ENCODE measurements around the gene UST. TPM values are rescaled to one million over a fixed set of nuclear protein-coding genes. Genes with fewer than 3 reads are reported as not detected.

Gene UST
- total RNA-seq, 1 experiment from 2014 or later: 32.1 TPM

- peaks cover 15% of the 10 kb centered on the region for H3K36me3 Mint-ChIP-seq
- no peaks in the 10 kb centered on the region for H3K27me3 Mint-ChIP-seq (ENCODE audit: low read depth)
- peaks cover 61% of the 10 kb centered on the region for H3K4me1 Mint-ChIP-seq
- CTCF ChIA-PET: no interaction called here
- peaks cover 13% of the 10 kb centered on the region for H3K9me3 Mint-ChIP-seq
- ATAC-seq (no peak), DNase-seq (ENCODE audit: low spot score) (no peak)
- no peak for TF ChIP-seq IRF1 (CRISPR knock-in tag; IDR thresholded peaks at IDR 0.05)
- no peak for TF ChIP-seq ZNF532 (CRISPR knock-in tag; IDR thresholded peaks at IDR 0.05; ENCODE audit: borderline replicate concordance)
- TF ChIP-seq RELA (CRISPR knock-in tag; IDR thresholded peaks at IDR 0.05; ENCODE audit: borderline replicate concordance): no peak
- TF ChIP-seq E2F4 (CRISPR knock-in tag; IDR thresholded peaks at IDR 0.05; ENCODE audit: borderline replicate concordance, low read depth): no peak
- POLR2A ChIA-PET: interaction anchor here (0.6 kb wide), 1 partner anchor 25 kb away, joined by 3 read pairs; no protein-coding TSS in a partner anchor
- H3K4me3 Mint-ChIP-seq: no peak overlapping the region
- no peak overlapping the region for H3K27ac Mint-ChIP-seq
Measured at GRCh38 chr6:148827416-148828045, 80.7 kb downstream of the UST start.

GRCh38 chr6:148828047-148828446, 81.2 kb downstream of the UST start:
- Mint-ChIP-seq H3K36me3 (peaks cover 15% of the 10 kb centered on the region), H3K4me3 (no peak overlapping the region), H3K27ac (no peak overlapping the region), H3K4me1 (peaks cover 62% of the 10 kb centered on the region), H3K9me3 (peaks cover 13% of the 10 kb centered on the region), H3K27me3 (ENCODE audit: low read depth) (no peaks in the 10 kb centered on the region)
- no peak for DNase-seq (ENCODE audit: low spot score)
- TF ChIP-seq PREB (CRISPR knock-in tag; IDR thresholded peaks at IDR 0.05; ENCODE audit: borderline replicate concordance) (no peak), NFYB (CRISPR knock-in tag; conservative IDR thresholded peaks at IDR 0.05; ENCODE audit: low read depth) (no peak), ZSCAN18 (CRISPR knock-in tag; IDR thresholded peaks at IDR 0.05) (no peak), PRDM15 (CRISPR knock-in tag; IDR thresholded peaks at IDR 0.05) (no peak), USF1 (CRISPR knock-in tag; IDR thresholded peaks at IDR 0.05) (no peak)
- no peak for ATAC-seq
- ChIA-PET POLR2A (no interaction called here), CTCF (no interaction called here)

Data from WTC11 (cell line).